Measurements from ENCODE around the gene STX8.

The STX8 gene

GRCh38 chr17:9221147-9221921 is 354.3 kb downstream of the STX8 start:
- no peak for DNase-seq

- DNase-seq = no peak
Measured at GRCh38 chr17:9220398-9221146, 355.0 kb downstream of the STX8 start.

GRCh38 chr17:9219631-9220397 is 355.8 kb downstream of the STX8 start:
- no peak for DNase-seq

GRCh38 chr17:9218911-9219310 is 356.7 kb downstream of the STX8 start:
- DNase-seq = no peak

GRCh38 chr17:9218064-9218635 is 357.5 kb downstream of the STX8 start:
- DNase-seq = no peak

- DNase-seq = no peak
Measured at GRCh38 chr17:9217151-9218056, 358.2 kb downstream of the STX8 start.

- DNase-seq = no peak
Measured at GRCh38 chr17:9215465-9215864, 360.2 kb downstream of the STX8 start.

GRCh38 chr17:9213303-9213640 is 362.3 kb downstream of the STX8 start:
- no peak for DNase-seq

- DNase-seq = no peak
Measured at GRCh38 chr17:9212376-9213302, 363.0 kb downstream of the STX8 start.

GRCh38 chr17:9211133-9211765 is 364.4 kb downstream of the STX8 start:
- no peak for DNase-seq

GRCh38 chr17:9209781-9210370 is 365.7 kb downstream of the STX8 start:
- DNase-seq = no peak

- DNase-seq = no peak
Measured at GRCh38 chr17:9209347-9209746, 366.3 kb downstream of the STX8 start.

- no peak for DNase-seq
Measured at GRCh38 chr17:9208381-9209105, 367.1 kb downstream of the STX8 start.

- no peak for DNase-seq
Measured at GRCh38 chr17:9206741-9207332, 368.8 kb downstream of the STX8 start.

GRCh38 chr17:9206410-9206703 is 369.3 kb downstream of the STX8 start:
- no peak for DNase-seq

GRCh38 chr17:9205520-9206409 is 369.9 kb downstream of the STX8 start:
- DNase-seq = no peak

- no peak for DNase-seq
Measured at GRCh38 chr17:9204637-9205329, 370.8 kb downstream of the STX8 start.

Data from CD4-positive, alpha-beta T cell treated with Interleukin-4 for 4 hours (primary cell).